Memory B cell (primary cell): ENCODE measurements around the gene KRT36.

Experiments
- ATAC-seq: fragments of 150-1000 bp; cut with Tn5 transposase; 2 replicates; pipeline ENCODE4 v1.10.0; 2021; ENCODE audit warnings: low read depth, mild to moderate bottlenecking, moderate library complexity
- DNase-seq, 2 donors: peaks; one replicate each; pipeline ENCODE4 v3.0.0; 2022; ENCODE audit warnings: low spot score in 2 of 2
- H3K27ac Mint-ChIP-seq: one replicate; pipeline ENCODE4 v1.8.0; 2022; ENCODE audit warnings: mild to moderate bottlenecking, moderate library complexity, mixed read lengths
- H3K27me3 Mint-ChIP-seq: one replicate; pipeline ENCODE4 v1.8.0; 2022; ENCODE audit warnings: mixed read lengths
- H3K36me3 Mint-ChIP-seq: one replicate; pipeline ENCODE4 v1.8.0; 2022; ENCODE audit warnings: mild to moderate bottlenecking, mixed read lengths
- H3K4me1 Mint-ChIP-seq: one replicate; pipeline ENCODE4 v1.8.0; 2022; ENCODE audit warnings: mixed read lengths
- H3K4me3 Mint-ChIP-seq: one replicate; pipeline ENCODE4 v1.8.0; 2022; ENCODE audit warnings: mild to moderate bottlenecking, moderate library complexity, mixed read lengths
- H3K9me3 Mint-ChIP-seq: one replicate; pipeline ENCODE4 v1.8.0; 2022; ENCODE audit warnings: mixed read lengths

The KRT36 gene

DNA sequence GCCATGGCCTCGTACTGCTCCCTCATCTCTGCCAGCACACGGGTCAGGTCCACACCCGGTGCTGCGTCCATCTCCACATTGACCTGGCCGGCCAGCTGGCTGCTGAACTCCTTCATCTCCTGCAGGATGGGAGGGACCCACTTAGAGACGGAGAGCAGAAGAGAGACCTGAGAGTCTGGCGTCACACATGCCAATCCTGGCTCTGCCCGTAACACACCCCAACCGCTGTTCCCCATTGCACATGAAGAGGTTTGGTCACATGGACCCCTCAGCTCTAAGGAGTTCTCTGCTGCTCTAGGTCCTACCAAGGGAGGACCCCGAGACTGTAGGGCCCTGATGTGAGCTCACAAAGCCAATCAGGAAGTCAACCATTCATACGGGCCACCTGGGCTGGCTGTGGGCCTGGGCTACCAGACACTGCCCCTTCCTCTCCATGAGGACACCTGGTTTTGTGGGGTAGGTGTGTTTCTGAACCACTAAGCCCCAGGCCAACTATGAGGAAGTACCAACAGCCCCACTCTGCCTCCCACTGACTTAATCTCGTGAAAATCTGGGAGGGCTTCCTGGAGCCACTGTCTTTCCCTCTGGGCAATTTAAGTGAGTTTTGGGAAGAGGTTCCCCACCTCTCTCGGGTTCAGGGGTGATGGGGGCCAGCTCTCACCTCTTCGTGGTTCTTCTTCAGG, 26.6 kb upstream of the KRT36 start:
- Mint-ChIP-seq H3K4me3 (no peak overlapping the region), H3K36me3 (no peaks in the 10 kb centered on the region), H3K4me1 (no peaks in the 10 kb centered on the region), H3K27ac (no peak overlapping the region), H3K27me3 (peaks cover 19% of the 10 kb centered on the region), H3K9me3 (no peaks in the 10 kb centered on the region)
- no peak for DNase-seq
- ATAC-seq, result no peak

DNA sequence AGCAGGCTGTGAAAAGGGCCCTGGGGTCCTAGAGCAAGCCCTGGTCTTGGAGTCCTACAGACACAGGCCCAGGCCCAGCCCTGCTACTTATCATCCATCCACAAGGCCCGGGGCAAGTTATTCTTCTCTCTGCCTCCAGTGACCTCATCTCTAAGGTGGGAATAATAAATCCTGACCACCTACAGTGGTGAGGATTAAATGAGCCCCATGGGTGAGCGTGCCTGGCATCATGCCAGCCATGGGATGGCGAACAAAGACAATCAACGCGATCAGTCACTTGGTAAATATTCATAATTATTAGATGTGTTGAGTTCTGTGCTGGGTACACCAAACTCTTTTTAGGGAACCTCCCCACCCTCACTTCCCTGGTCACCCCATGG, 23.4 kb upstream of the KRT36 start:
- Mint-ChIP-seq H3K4me1 (no peaks in the 10 kb centered on the region), H3K27ac (no peak overlapping the region), H3K36me3 (no peaks in the 10 kb centered on the region), H3K9me3 (no peaks in the 10 kb centered on the region), H3K27me3 (peaks cover 15% of the 10 kb centered on the region), H3K4me3 (no peak overlapping the region)
- no peak for ATAC-seq
- DNase-seq, result no peak

DNA sequence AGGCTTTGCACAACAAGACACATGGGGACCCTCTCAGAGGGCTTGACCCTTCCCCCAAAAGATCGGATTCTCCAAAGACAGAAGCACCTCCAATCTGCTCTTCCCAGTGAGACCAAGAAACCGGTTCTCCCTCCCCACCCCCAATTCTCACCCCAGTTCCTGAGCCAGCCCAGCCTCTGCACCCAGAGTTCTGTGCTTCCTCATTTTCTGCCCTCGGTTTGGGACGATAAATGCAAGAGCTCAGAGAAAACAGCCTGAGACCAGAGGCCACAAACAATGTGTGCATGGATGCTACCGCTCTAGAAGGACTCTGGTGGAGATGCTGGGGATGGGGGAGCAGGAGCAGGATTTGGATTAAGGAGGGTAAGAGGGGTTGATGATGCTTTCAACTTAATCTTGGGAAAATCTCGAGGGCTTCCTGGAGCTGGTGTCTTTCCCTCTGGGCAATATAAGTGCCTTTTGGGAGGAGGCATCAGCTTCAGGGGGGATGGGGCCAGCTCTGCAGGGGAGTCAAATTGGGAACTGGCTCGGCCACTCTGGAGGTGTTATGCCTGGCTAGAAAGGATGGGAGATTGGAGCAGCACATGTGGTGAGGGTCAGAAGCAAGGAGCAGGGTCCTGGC, 22.9 kb upstream of the KRT36 start:
- Mint-ChIP-seq H3K4me1 (no peaks in the 10 kb centered on the region), H3K9me3 (no peaks in the 10 kb centered on the region), H3K27ac (no peak overlapping the region), H3K27me3 (peaks cover 15% of the 10 kb centered on the region), H3K36me3 (no peaks in the 10 kb centered on the region), H3K4me3 (no peak overlapping the region)
- DNase-seq (no peak), ATAC-seq (no peak)

DNA sequence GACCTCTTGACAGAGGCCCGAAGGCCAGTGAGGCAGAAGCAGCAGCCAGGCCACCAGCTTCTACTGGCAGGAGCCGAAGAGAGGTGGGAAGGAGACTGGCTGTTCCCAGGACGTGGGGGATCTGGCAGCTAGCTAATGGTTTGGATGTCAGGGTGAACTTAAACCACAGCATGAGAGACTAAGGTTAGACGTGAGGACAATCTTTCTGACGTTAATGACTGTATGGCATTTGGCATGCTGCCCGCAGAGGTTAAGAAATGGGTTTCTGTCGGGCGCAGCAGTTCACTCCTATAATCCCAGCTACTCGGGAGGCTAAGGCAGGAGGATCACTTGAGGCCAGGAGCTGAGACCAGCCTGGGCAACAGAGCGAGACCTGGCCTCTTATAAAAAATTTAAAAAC, 22.0 kb upstream of the KRT36 start:
- peaks cover 11% of the 10 kb centered on the region for H3K27me3 Mint-ChIP-seq
- H3K4me3 Mint-ChIP-seq, result no peak overlapping the region
- no peaks in the 10 kb centered on the region for H3K4me1 Mint-ChIP-seq
- H3K9me3 Mint-ChIP-seq, result no peaks in the 10 kb centered on the region
- no peak overlapping the region for H3K27ac Mint-ChIP-seq
- no peak for ATAC-seq
- no peak for DNase-seq
- no peaks in the 10 kb centered on the region for H3K36me3 Mint-ChIP-seq

DNA sequence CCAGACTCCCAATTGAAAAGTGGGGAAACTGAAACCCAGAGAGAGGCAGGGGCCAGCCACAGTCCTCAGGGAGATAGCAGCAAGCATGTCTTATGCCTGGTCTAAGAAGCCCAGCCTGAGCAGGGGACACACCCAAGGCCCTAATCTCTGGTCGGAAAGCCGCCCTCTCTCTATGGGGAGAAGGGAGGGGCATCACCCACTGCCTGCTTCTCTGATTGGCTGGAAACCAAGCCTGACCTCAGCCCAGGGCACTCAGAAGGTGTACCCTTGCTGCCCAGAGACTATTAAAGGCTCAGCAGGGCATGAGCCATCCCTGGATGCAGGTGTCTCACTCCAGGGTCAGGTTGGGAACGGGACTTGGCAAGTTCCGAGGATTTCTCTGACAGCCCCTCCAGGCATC, 21.4 kb upstream of the KRT36 start:
- ATAC-seq, result no peak
- Mint-ChIP-seq H3K9me3 (no peaks in the 10 kb centered on the region), H3K27me3 (peaks cover 11% of the 10 kb centered on the region), H3K4me1 (peaks cover 5% of the 10 kb centered on the region), H3K27ac (no peak overlapping the region), H3K36me3 (no peaks in the 10 kb centered on the region), H3K4me3 (no peak overlapping the region)
- DNase-seq, result no peak

DNA sequence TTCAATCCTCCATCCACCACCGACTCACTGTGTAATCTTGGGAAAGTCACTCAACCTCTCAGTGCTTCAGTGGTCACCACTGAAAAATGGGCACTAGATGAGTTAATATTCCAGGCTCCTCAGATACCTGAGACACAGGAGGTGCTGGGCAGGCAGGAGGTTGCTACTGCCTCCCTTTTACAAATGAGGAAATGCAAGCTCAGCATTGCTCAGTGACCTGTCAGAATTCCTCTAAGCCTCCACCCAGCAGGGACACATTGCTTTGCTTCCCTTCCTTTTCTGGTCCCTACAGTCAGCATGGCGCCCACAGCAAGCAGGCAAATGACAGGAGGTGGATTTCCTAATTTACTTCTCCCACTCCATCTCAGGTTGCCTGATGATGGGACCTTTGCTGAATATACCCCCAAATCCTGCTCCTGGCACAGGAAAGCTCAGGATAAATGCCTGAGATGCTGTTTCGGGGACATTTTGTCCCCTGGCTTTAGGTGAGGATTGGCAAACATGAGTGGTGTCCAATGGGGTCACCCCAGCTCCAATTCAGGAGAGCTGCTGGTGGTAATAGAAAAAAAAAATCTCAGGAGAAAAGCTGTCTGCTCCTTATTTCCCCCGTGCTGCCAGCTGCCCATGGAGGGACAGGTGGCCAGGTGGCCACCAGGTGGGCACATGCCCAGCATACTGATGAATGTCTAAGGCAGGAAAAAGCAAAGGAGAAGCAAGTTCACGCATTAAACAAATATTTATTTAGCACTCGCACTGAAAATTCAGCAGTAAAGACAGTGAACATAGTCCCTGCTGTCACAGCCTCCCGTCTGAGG, 20.7 kb upstream of the KRT36 start:
- H3K27ac Mint-ChIP-seq, result no peak overlapping the region
- H3K9me3 Mint-ChIP-seq, result no peaks in the 10 kb centered on the region
- H3K4me3 Mint-ChIP-seq, result no peak overlapping the region
- peaks cover 7% of the 10 kb centered on the region for H3K4me1 Mint-ChIP-seq
- no peak for ATAC-seq
- H3K36me3 Mint-ChIP-seq, result no peaks in the 10 kb centered on the region
- DNase-seq, result no peak
- peaks cover 11% of the 10 kb centered on the region for H3K27me3 Mint-ChIP-seq

DNA sequence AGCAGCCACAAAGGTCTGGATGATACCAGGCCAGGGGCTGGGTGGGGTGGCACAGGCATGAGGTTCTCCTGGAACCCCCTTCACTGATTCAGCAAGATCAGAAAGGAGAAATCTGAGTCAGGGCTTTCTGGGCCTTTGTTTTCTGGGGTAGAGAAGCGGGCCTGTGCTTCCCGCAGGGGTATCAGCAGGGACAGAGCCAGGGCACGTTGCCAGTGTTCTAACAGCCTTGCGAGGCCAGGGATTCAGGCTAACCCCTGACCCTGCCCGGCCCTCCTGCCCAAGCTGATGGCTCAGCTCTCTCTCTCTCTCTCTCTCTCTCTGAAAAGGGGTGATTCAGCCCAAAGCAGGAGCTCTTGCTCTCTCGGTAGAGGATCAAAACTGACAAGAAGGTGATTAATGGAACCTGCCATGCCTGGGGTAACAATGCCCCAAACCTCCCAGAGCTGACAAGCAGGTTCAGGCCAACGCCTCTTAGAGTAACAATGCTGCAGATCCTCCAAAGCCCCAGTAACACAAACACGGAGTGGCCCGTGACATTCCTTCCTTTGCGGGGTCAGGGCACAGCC, 17.7 kb upstream of the KRT36 start:
- no peaks in the 10 kb centered on the region for H3K36me3 Mint-ChIP-seq
- no peak for ATAC-seq
- no peaks in the 10 kb centered on the region for H3K9me3 Mint-ChIP-seq
- no peak overlapping the region for H3K27ac Mint-ChIP-seq
- peaks cover 3% of the 10 kb centered on the region for H3K27me3 Mint-ChIP-seq
- H3K4me1 Mint-ChIP-seq, result peaks cover 7% of the 10 kb centered on the region
- H3K4me3 Mint-ChIP-seq, result no peak overlapping the region
- no peak for DNase-seq

DNA sequence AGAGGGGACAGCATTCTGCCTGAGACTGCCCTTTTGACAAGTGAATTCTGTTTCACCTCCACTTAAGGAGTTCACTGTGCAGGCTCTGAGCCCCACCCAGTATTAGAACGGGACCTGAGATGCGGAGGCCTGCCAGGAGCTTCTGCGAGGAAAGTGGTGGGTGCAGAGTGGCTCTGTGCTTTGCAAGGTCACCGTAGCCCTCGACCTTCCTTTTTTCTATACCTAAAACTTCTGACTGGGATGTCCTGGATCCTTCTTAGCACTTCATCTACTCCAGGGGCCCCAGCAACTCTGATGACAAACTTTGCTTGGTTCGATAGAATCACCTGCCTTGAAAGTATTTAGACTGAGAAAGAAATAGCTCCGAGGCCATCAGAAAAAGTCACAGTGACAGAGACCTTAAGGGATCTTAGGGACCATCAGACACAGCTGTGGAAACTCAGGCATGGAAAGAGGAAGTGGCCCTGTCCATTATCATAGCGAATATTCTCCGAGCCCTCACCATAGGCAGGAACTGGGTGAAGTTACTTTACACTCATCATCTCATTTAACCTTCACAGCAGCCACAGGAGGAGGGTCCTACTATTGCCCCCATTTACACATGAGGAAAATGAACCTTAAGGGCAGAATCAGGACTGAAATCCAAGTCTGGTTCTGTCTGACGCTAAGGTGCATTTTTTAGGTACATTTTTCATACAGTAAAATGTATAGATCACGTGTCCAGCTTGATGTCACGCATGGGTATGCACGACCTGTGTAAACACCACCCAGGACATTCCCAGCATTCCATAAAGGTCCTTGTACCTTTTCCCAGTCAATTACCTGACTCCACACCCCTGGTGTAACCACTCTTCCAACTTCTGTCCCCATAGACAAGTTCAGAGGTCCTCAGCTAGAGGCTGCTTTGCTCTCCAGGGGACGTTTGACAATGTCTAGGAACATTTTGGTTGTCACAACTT, 16.4 kb upstream of the KRT36 start:
- peaks cover 7% of the 10 kb centered on the region for H3K4me1 Mint-ChIP-seq
- peaks cover 3% of the 10 kb centered on the region for H3K27me3 Mint-ChIP-seq
- H3K36me3 Mint-ChIP-seq, result no peaks in the 10 kb centered on the region
- no peak overlapping the region for H3K27ac Mint-ChIP-seq
- peak; percentile 56 for ATAC-seq
- no peak for DNase-seq
- no peak overlapping the region for H3K4me3 Mint-ChIP-seq
- no peaks in the 10 kb centered on the region for H3K9me3 Mint-ChIP-seq

DNA sequence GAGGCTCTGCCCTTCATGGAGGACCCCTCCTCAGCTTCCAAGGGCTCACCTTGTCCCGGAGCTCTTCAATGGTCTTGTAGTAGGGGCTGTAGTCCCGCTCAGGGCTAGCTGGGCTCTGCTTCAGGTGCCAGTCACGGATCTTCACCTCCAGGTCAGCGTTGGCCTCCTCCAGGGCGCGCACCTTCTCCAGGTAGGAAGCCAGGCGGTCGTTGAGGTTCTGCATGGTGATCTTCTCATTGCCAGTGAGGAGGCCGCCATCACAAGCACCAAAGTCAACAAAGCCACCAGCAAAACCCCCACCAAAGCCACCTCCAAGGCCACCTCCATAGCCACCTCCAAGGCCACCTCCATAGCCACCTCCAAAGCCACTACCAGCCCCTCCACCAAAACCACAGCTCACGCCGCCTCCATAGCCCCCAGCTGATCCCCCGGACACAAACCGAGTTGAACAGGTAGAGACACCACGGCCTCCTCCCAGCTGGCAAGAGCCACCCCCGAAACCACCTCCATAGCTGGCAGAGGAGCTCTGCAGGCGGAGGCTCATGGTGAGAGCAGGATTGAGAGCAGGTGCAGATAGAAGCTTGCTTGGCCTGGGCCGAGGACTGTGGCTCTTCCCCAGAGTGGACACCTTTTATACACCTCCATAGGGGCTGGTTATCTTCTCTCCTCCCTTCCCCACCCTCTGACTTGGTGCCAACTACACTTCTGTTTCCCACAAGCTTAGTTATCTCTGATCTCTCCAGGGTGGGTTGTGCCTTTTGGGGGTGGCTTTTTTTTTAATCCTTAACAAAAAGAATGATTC, 15.5 kb upstream of the KRT36 start, which contains the start of gene KRT13:
Gene KRT13 (minus strand): TSS at position 606 of the 802 bp plus-strand sequence. CDS start 62 bp downstream, at position 544.
- Mint-ChIP-seq H3K27me3 (peaks cover 6% of the 10 kb centered on the region), H3K36me3 (no peaks in the 10 kb centered on the region), H3K27ac (no peak within 1 kb of the TSS), H3K4me1 (peaks cover 7% of the 10 kb centered on the region), H3K9me3 (no peaks in the 10 kb centered on the region), H3K4me3 (no peak within 1 kb of the TSS)
- no peak for DNase-seq
- no peak for ATAC-seq

DNA sequence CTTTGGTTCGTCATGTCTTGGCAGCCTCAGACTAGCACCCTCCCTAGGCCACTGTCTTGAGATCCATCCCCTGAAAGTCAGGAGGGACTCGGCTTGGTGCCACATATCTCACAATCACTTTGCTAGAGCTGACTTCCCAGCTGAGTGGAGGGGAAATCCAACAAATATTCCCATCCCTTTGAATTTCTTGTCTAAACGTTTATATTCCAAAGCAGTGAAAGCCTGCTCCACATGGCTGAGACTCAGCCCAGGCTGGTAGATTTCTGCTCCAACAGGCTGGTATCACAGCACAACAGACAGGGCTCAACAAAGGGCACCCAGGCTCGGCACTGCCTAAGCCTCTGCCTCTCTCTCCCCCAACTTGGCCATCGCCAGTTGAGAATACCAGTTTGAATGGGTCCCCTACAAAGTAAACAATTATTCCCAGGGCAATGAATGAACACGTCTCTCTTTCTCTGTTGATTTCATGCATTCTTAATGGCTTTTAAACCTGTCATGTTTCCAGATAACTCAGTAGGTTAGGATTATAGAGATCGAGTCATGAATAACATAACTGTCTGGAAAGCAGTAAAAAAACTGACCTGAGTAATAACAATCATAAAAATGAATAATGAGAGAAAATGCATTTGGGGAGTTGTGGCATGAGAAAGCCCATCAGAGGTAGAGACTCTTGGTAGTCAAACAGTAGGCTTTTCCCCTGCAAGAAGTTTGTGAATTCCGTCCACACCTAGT, 14.7 kb upstream of the KRT36 start:
- no peak for ATAC-seq
- no peak for DNase-seq
- Mint-ChIP-seq H3K4me1 (peaks cover 11% of the 10 kb centered on the region), H3K36me3 (no peaks in the 10 kb centered on the region), H3K27me3 (peaks cover 11% of the 10 kb centered on the region), H3K4me3 (no peak overlapping the region), H3K9me3 (no peaks in the 10 kb centered on the region), H3K27ac (no peak overlapping the region)

DNA sequence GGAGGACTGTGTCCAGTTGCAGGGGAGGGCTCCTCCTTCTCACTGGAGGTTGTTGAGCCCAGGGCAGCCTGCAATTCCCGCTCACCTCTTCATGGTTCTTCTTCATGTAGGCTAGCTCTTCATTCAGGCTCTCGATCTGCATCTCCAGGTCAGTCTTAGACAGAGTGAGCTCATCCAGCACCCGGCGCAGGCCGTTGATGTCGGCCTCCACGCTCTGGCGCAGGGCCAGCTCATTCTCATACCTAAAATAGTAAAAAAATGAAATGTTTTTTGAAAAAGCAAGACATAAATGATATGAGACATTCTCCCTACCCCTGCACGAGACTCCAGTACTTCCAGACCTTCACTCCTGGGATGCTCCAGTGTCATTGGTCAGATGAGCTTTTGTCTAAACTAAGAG, 13.5 kb upstream of the KRT36 start:
- Mint-ChIP-seq H3K27ac (no peak overlapping the region), H3K4me1 (peaks cover 15% of the 10 kb centered on the region), H3K27me3 (peaks cover 15% of the 10 kb centered on the region), H3K4me3 (no peak overlapping the region), H3K9me3 (no peaks in the 10 kb centered on the region), H3K36me3 (no peaks in the 10 kb centered on the region)
- no peak for ATAC-seq
- no peak for DNase-seq

DNA sequence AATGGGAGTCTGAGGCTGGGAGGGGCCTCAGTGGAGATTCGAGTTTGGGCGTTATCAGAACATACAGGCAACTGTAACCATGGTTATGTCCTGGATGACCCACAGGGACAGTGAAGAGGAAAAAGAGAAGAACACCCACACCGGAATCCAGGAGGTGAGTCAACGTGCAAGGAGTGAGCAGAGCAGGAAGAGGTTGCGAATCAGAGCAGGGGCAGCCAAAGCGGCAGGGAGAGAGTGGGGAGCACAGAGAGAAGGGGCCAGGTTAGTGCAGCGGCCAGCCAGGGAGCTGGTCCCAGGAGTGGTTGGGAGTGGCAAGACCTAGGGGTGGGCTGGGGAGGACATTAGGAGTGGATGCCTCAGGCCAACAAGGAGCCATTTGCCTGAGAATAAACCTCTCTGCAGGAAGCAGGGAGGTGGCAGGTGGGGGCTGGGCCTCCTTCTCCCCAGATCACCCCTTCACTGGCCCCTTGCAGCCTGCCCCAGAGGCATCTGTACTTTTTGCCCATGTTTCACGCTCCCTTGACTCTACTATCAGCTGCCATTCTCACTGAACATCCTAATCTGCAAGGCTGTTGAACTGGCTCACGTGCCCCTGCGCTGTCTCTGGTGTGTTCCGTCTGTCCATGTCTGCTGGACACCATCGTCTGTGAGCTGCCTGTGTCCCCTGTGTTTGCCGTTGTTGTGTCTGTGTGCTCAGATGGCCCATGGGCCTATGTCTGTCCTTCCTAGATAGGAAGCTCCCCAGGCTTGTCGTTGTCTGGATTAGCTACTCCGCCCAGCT, 10.6 kb upstream of the KRT36 start:
- peaks cover 15% of the 10 kb centered on the region for H3K27me3 Mint-ChIP-seq
- H3K4me1 Mint-ChIP-seq, result peaks cover 15% of the 10 kb centered on the region
- H3K4me3 Mint-ChIP-seq, result no peak overlapping the region
- ATAC-seq (no peak), DNase-seq (no peak)
- no peaks in the 10 kb centered on the region for H3K9me3 Mint-ChIP-seq
- H3K27ac Mint-ChIP-seq, result no peak overlapping the region
- no peaks in the 10 kb centered on the region for H3K36me3 Mint-ChIP-seq
